Activated CD4-positive, alpha-beta T cell treated with anti-CD3 and anti-CD28 coated beads, Interleukin-2, amount 10 ng/mL, durations not matched to agents 24 days and 14 days (primary cell): ENCODE results near the gene MSH4. TPM values are rescaled to one million over a fixed set of nuclear protein-coding genes. Genes with fewer than 3 reads are reported as not detected.
"Not testable (repeated sequence)": the region's sequence is repeated elsewhere in the genome, so short reads cannot be mapped to it uniquely, and the experiment has no call there.

Experiments used
- DNase-seq: peaks from one replicate; pipeline ENCODE4 v3.0.0; 2022
- H3K27ac Mint-ChIP-seq: one replicate; pipeline ENCODE4 v1.8.0; 2022; ENCODE audit warnings: mild to moderate bottlenecking, mixed read lengths
- H3K27me3 Mint-ChIP-seq: one replicate; pipeline ENCODE4 v1.8.0; 2022; ENCODE audit warnings: mixed read lengths
- H3K36me3 Mint-ChIP-seq: one replicate; pipeline ENCODE4 v1.8.0; 2022; ENCODE audit warnings: low read depth, mild to moderate bottlenecking, mixed read lengths
- H3K4me1 Mint-ChIP-seq: one replicate; pipeline ENCODE4 v1.8.0; 2021; ENCODE audit warnings: mixed read lengths
- H3K4me3 Mint-ChIP-seq: one replicate; pipeline ENCODE4 v1.8.0; 2022; ENCODE audit warnings: mild to moderate bottlenecking, moderate library complexity, mixed read lengths
- H3K9me3 Mint-ChIP-seq: one replicate; pipeline ENCODE4 v1.8.0; 2021; ENCODE audit warnings: mixed read lengths
- intact Hi-C: fragments of 100-400 bp; cut with micrococcal nuclease; formaldehyde crosslinking; loops from one replicate; pipeline ENCODE4 v1.15.1; 2023
- total RNA-seq: library from RNA; stranded (reverse); gene quantifications from 2 replicates; pipeline ENCODE4 v1.2.3, GENCODE V29; 2022

The MSH4 gene
- total RNA-seq, 1 donor from 2014 or later = 0.42 TPM

DNA sequence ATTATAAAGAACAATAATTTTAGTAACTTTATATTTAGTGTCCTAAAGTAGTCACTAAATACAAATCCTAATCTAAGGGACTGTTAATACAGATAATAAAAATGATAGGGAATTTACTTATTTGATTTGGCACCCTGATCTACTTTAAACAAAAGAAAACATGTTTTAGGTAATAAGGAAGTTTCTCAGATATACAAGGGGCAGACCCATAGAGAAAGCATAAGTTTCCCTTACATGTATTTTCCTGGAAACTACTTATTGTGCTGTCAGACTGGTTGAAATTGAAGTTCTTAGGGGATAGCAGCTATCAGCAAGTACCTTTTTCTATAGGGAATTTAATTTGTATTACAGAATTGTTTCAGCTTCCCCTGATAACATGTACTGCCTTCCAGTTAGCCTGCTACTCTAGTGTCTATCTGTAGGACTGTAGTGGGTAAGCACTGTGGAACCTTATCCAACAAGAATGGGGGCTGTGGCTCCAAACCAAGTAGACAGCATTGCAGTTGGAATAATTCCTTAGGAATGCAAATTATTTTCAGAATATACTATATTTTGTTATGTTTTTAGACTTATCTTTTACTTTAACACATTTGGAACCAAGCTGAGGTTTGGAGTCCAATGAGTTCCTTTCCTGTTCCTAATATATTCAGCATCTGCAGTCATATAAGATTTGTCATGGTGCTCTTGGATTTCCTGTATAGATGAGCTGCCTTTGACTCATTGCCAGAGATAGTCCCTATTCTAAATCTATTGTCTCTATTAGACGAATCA is 14.7 kb downstream of the MSH4 start:
- Mint-ChIP-seq H3K4me3 (no peak overlapping the region), H3K9me3 (no peaks in the 10 kb centered on the region), H3K4me1 (no peaks in the 10 kb centered on the region), H3K27ac (no peak overlapping the region), H3K36me3 (no peaks in the 10 kb centered on the region), H3K27me3 (no peaks in the 10 kb centered on the region)
- intact Hi-C loops = no loop called here
- DNase-seq = no peak

GRCh38 chr1:75812065-75812464 is 15.4 kb downstream of the MSH4 start:
- DNase-seq = no peak
- Mint-ChIP-seq H3K4me3 (no peak overlapping the region), H3K9me3 (no peaks in the 10 kb centered on the region), H3K4me1 (no peaks in the 10 kb centered on the region), H3K27ac (no peak overlapping the region), H3K36me3 (no peaks in the 10 kb centered on the region), H3K27me3 (no peaks in the 10 kb centered on the region)
- intact Hi-C loops = no loop called here

GRCh38 chr1:75823596-75823995 is 26.9 kb downstream of the MSH4 start:
- H3K4me3 Mint-ChIP-seq, H3K4me1 Mint-ChIP-seq, intact Hi-C loops, H3K27ac Mint-ChIP-seq, H3K27me3 Mint-ChIP-seq, H3K36me3 Mint-ChIP-seq, DNase-seq: not testable (repeated sequence)
- peaks cover 26% of the 10 kb centered on the region for H3K9me3 Mint-ChIP-seq

- Mint-ChIP-seq H3K27ac (no peak overlapping the region), H3K27me3 (no peaks in the 10 kb centered on the region), H3K4me3 (no peak overlapping the region), H3K36me3 (no peaks in the 10 kb centered on the region), H3K4me1 (no peaks in the 10 kb centered on the region), H3K9me3 (peaks cover 15% of the 10 kb centered on the region)
- no peak for DNase-seq
- intact Hi-C loops = no loop called here
Observed at GRCh38 chr1:75836528-75837100, 39.9 kb downstream of the MSH4 start.

- Mint-ChIP-seq H3K4me1 (no peaks in the 10 kb centered on the region), H3K9me3 (peaks cover 13% of the 10 kb centered on the region), H3K27ac (no peak overlapping the region), H3K27me3 (no peaks in the 10 kb centered on the region), H3K4me3 (no peak overlapping the region), H3K36me3 (no peaks in the 10 kb centered on the region)
- intact Hi-C loops = no loop called here
- DNase-seq = no peak
Observed at GRCh38 chr1:75838079-75838478, 41.4 kb downstream of the MSH4 start.

DNA sequence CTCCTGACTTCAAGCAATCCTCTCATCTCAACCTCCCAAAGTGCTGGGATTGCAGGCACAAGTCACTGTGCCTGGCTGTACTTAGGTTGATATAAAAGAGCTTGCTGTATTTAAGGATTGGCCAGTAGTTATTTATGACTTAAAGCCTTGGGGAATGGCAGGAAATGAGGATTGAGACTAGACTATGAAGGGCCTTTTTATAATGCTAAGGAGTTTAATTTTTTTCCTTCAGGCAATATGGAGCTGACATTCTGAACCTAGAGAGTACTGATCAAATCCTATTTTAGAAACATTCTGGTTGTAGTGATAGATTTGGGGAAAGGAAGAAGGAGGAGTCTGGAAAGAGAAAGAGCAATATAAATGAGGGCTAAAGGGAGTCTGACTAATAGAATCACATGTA is 44.7 kb downstream of the MSH4 start:
- Mint-ChIP-seq H3K4me1 (no peaks in the 10 kb centered on the region), H3K27ac (no peak overlapping the region), H3K4me3 (no peak overlapping the region), H3K27me3 (peaks cover 1% of the 10 kb centered on the region), H3K36me3 (no peaks in the 10 kb centered on the region), H3K9me3 (peaks cover 8% of the 10 kb centered on the region)
- intact Hi-C loops = no loop called here
- DNase-seq = no peak

- H3K27me3 Mint-ChIP-seq = peaks cover 4% of the 10 kb centered on the region
- H3K36me3 Mint-ChIP-seq = no peaks in the 10 kb centered on the region
- no peaks in the 10 kb centered on the region for H3K4me1 Mint-ChIP-seq
- no peak overlapping the region for H3K27ac Mint-ChIP-seq
- no peak overlapping the region for H3K4me3 Mint-ChIP-seq
- intact Hi-C loops = no loop called here
- no peak for DNase-seq
- H3K9me3 Mint-ChIP-seq = no peaks in the 10 kb centered on the region
Observed at GRCh38 chr1:75845576-75845975, 48.9 kb downstream of the MSH4 start.

DNA sequence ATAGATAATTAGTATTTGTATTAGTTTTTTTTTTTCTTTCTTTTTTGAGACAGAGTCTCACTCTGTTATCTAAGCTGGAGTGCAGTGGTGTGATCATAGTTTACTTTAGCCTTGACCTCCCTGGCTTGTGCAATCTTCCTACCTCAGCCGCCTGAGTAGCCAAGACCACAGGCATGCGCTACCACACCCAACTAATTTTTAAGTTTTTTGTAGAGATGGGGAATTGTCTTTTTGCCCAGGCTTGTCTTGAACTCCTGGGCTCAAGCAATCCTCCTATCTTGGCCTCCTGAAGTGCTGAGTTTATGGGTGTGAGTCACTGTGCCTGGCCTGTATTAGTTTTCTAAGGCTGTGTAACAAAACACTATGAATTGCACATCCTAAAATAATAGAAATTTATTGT is 58.3 kb downstream of the MSH4 start:
- no peak overlapping the region for H3K27ac Mint-ChIP-seq
- H3K9me3 Mint-ChIP-seq = no peaks in the 10 kb centered on the region
- intact Hi-C loops = no loop called here
- peaks cover 3% of the 10 kb centered on the region for H3K27me3 Mint-ChIP-seq
- DNase-seq = no peak
- no peaks in the 10 kb centered on the region for H3K4me1 Mint-ChIP-seq
- no peak overlapping the region for H3K4me3 Mint-ChIP-seq
- H3K36me3 Mint-ChIP-seq = no peaks in the 10 kb centered on the region

- Mint-ChIP-seq H3K36me3 (no peaks in the 10 kb centered on the region), H3K27me3 (no peaks in the 10 kb centered on the region), H3K4me3 (no peak overlapping the region), H3K27ac (no peak overlapping the region), H3K9me3 (no peaks in the 10 kb centered on the region), H3K4me1 (no peaks in the 10 kb centered on the region)
- no peak for DNase-seq
- intact Hi-C loops = no loop called here
Observed at GRCh38 chr1:75855734-75856133, 59.1 kb downstream of the MSH4 start.

GRCh38 chr1:75861831-75862230 is 65.1 kb downstream of the MSH4 start:
- H3K4me3 Mint-ChIP-seq = no peak overlapping the region

DNA sequence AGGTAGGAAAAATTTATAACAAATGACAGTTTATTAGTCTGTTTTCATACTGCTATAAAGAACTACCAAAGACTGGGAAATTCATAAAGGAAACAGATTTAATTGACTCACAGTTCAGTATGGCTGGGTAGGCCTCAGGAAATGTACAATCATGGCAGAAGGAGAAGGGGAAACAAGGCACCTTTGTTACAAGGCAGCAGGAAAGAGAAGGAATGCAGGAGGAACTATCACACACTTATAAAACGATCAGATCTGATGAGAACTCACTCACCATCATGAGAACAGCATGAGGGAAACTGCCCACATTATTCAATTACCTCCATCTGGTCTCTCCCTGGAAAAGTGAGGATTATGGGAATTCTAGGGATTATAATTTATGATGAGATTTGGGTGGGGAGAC is 74.3 kb downstream of the MSH4 start:
- Mint-ChIP-seq H3K27me3 (peaks cover 3% of the 10 kb centered on the region), H3K4me1 (no peaks in the 10 kb centered on the region), H3K27ac (no peak overlapping the region), H3K9me3 (no peaks in the 10 kb centered on the region), H3K4me3 (no peak overlapping the region), H3K36me3 (no peaks in the 10 kb centered on the region)
- intact Hi-C loops = no loop called here
- DNase-seq = no peak

More at GRCh38 chr1:75861831-75862230, 65.1 kb downstream of the MSH4 start:
- no peaks in the 10 kb centered on the region for H3K4me1 Mint-ChIP-seq
- peaks cover 2% of the 10 kb centered on the region for H3K27me3 Mint-ChIP-seq
- H3K36me3 Mint-ChIP-seq = no peaks in the 10 kb centered on the region
- H3K9me3 Mint-ChIP-seq = no peaks in the 10 kb centered on the region
- intact Hi-C loops = no loop called here
- DNase-seq = no peak
- no peak overlapping the region for H3K27ac Mint-ChIP-seq

- no peaks in the 10 kb centered on the region for H3K9me3 Mint-ChIP-seq
- H3K27ac Mint-ChIP-seq = no peak overlapping the region
- DNase-seq = no peak
- no peak overlapping the region for H3K4me3 Mint-ChIP-seq
- intact Hi-C loops = no loop called here
- no peaks in the 10 kb centered on the region for H3K27me3 Mint-ChIP-seq
- no peaks in the 10 kb centered on the region for H3K36me3 Mint-ChIP-seq
- H3K4me1 Mint-ChIP-seq = no peaks in the 10 kb centered on the region
Observed at GRCh38 chr1:75879985-75880384, 83.3 kb downstream of the MSH4 start.

- no peaks in the 10 kb centered on the region for H3K27me3 Mint-ChIP-seq
- intact Hi-C loops = no loop called here
- DNase-seq = no peak
- H3K27ac Mint-ChIP-seq = no peak overlapping the region
- H3K4me1 Mint-ChIP-seq = no peaks in the 10 kb centered on the region
- no peak overlapping the region for H3K4me3 Mint-ChIP-seq
- no peaks in the 10 kb centered on the region for H3K9me3 Mint-ChIP-seq
- H3K36me3 Mint-ChIP-seq = no peaks in the 10 kb centered on the region
Observed at GRCh38 chr1:75884437-75884836, 87.8 kb downstream of the MSH4 start.

DNA sequence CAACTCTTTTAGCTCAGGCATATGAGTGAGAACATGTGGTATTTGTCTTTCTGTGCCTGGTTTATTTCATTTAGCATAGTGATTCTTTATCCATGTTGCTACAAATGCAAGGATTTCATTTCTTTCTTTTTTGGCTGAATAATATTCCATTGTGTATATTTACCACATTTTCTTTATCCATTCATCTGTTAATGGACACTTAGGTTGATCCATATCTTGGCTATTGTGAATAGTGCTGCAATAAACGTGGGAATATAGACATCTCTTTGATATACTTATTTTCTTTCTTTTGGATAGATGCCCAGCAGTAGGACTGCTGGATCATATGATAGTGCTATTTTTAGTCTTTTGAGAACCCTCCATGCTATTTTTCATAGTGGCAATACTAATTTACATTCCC is 104.7 kb downstream of the MSH4 start:
- Mint-ChIP-seq H3K4me1 (no peaks in the 10 kb centered on the region), H3K36me3 (no peaks in the 10 kb centered on the region), H3K27me3 (no peaks in the 10 kb centered on the region), H3K27ac (no peak overlapping the region), H3K4me3 (no peak overlapping the region), H3K9me3 (no peaks in the 10 kb centered on the region)
- intact Hi-C loops = no loop called here
- no peak for DNase-seq

GRCh38 chr1:75908717-75909152 is 112.1 kb downstream of the MSH4 start:
- Mint-ChIP-seq H3K27me3 (no peaks in the 10 kb centered on the region), H3K36me3 (no peaks in the 10 kb centered on the region), H3K9me3 (peaks cover 4% of the 10 kb centered on the region), H3K27ac (no peak overlapping the region), H3K4me1 (no peaks in the 10 kb centered on the region), H3K4me3 (no peak overlapping the region)
- intact Hi-C loops = no loop called here
- DNase-seq = no peak
